Measurements from ENCODE around the gene TYRP1.

TYRP1 gene

DNA sequence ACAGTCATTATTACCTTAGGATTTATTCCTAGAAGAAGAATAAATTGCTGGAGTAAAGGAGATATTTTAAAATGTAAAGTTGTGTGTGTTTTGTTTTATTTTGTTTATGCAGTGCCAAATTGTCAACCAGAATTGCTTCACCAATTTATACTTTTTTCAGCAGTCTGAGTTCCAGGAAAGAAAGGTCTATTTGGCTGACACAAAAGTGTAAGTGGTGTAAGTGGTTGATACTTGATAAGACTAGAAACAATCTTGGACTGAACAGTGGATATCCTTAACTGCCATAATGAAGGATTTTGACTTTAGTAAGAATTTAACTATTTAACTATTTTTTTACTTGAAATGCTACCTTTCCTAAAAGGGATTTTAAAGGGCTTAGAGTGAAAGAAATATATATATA is 37.7 kb downstream of the TYRP1 start:
- no peak for DNase-seq (ENCODE audit: low read depth)

- no peak for DNase-seq (ENCODE audit: low read depth)
Measured at GRCh38 chr9:12732971-12733370, 39.8 kb downstream of the TYRP1 start.

DNA sequence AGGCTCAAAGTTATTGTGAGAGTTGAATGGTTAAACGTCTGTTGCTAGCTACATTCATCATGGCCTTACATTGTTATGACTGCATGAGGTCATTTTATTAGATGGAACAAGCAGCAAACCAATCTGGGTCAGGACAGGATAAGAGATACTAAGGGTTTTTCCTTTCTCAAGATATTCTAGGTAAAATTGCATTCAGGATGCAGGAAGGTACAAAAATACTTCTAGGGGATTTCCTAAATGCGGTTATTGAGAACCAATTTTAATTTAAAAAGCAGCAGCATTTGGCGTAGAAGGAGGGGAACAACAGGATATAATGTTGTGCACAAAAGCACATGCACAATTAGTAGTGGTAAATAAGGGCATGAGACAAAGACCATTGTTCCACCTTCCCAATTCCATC is 42.5 kb downstream of the TYRP1 start:
- no peak for DNase-seq (ENCODE audit: low read depth)

- no peak for DNase-seq (ENCODE audit: low read depth)
Measured at GRCh38 chr9:12737871-12738270, 44.7 kb downstream of the TYRP1 start.

- DNase-seq (ENCODE audit: low read depth), result no peak
Measured at GRCh38 chr9:12739014-12739652, 45.9 kb downstream of the TYRP1 start.

- DNase-seq (ENCODE audit: low read depth), result no peak
Measured at GRCh38 chr9:12740845-12741244, 47.7 kb downstream of the TYRP1 start.

DNA sequence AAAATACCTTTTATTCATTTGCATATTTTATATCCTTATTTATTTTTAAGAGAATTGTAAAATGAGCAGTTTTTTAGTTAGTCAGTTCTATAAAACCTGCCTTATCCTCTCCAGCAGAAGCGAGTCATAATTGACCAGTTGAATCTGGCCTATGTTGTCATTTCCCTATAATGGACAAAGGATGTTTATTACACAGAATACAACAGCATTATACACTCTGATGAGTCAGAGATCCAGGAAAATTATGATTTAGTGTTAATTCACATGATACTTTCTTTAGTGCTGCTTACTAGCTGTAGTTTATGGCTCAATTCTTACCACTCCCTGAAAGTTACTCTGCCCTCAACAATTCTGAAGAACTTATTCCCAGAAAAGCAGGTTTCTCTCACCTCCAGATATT is 54.8 kb downstream of the TYRP1 start:
- peak; percentile 48 for DNase-seq (ENCODE audit: low read depth)

- peak; percentile 49 for DNase-seq (ENCODE audit: low read depth)
Measured at GRCh38 chr9:12748954-12749353, 55.8 kb downstream of the TYRP1 start.

- no peak for DNase-seq (ENCODE audit: low read depth)
Measured at GRCh38 chr9:12753931-12754330, 60.7 kb downstream of the TYRP1 start.

DNA sequence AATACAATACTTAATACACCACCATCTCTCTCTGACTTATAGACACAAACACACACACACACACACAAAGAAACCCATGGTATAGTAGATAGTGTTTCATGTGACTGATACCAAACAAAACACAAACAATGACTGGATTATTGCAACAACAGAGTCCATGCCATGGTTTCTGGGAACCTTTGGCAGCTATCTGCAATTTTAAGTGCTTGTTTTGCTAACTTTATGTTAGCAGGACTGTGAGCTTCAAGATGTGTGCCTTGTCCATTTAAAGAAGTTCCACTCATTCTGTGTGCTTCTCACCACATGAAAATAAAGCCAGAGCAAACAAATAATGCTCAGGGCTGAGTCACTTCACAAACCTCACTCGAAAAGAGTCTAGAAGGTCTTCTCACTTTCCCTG is 66.6 kb downstream of the TYRP1 start:
- DNase-seq (ENCODE audit: low read depth), result no peak

Measured in amniotic epithelial cell (primary cell).